Esophagus squamous epithelium (tissue), 4 donors: ENCODE results near the gene USH2A.

Experiments used
- POLR2A ChIP-seq, 4 donors: fragments of 450-650 bp; IDR thresholded peaks; one replicate each; pipeline ENCODE4 v1.6.1; 2017; ENCODE audit warnings: antibody characterized with exemption in 4 of 4, mild to moderate bottlenecking in 4 of 4, moderate library complexity in 3 of 4
- TF ChIP-seq, protein P1 (sequence below), 6 experiments: fragments of 450-650 bp in 4 of 6; fragments of 200-600 bp in 2 of 6; sonication (generic) in 2 of 6; IDR thresholded peaks; one replicate each; pipeline ENCODE4 v1.5.1; 2016 to 2019; ENCODE audit warnings: antibody characterized with exemption in 6 of 6, mild to moderate bottlenecking in 4 of 6, moderate library complexity in 4 of 6

DNA sequence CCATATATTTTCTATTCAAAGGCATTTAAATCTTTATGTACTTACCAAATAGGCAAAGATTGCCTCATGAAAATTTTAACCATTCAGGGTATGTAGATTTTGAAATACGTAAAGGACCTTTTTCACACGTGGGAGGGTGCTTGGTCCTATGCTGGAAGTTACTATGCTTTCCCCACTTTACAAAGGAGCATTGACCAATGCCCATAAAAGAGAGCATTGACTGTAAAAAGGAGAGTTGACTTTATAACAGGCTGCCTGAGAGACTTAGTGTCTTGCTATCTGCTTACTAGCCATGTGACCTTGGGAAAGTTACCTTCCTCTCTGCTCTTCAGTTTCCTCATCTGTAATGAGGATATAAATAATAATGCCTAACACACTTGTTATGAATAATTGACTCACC is 346.5 kb downstream of the USH2A start:
- no peak for TF ChIP-seq POLR2A (IDR thresholded peaks at IDR 0.05)
- TF ChIP-seq, protein P1, sequence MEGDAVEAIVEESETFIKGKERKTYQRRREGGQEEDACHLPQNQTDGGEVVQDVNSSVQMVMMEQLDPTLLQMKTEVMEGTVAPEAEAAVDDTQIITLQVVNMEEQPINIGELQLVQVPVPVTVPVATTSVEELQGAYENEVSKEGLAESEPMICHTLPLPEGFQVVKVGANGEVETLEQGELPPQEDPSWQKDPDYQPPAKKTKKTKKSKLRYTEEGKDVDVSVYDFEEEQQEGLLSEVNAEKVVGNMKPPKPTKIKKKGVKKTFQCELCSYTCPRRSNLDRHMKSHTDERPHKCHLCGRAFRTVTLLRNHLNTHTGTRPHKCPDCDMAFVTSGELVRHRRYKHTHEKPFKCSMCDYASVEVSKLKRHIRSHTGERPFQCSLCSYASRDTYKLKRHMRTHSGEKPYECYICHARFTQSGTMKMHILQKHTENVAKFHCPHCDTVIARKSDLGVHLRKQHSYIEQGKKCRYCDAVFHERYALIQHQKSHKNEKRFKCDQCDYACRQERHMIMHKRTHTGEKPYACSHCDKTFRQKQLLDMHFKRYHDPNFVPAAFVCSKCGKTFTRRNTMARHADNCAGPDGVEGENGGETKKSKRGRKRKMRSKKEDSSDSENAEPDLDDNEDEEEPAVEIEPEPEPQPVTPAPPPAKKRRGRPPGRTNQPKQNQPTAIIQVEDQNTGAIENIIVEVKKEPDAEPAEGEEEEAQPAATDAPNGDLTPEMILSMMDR (IDR thresholded peaks at IDR 0.05) = no peak
